Tibial nerve (tissue), 4 donors: ENCODE data around the gene TMOD3. TPM values are rescaled to one million over a fixed set of nuclear protein-coding genes. Genes with fewer than 3 reads are reported as not detected.

ENCODE experiments used
- DNase-seq, 2 donors: peaks; one replicate each; pipeline ENCODE4 v3.0.0-alpha.2; 2019; ENCODE audit warnings: low spot score in 2 of 2
- H3K27ac ChIP-seq, 4 donors: fragments of 200-600 bp; sonication (generic) in 3 of 4; one replicate each; pipeline ENCODE4 v1.5.1; 2017 to 2019; ENCODE audit warnings: mild to moderate bottlenecking in 1 of 4
- H3K27me3 ChIP-seq, 2 donors: fragments of 200-600 bp; sonication (generic) in 1 of 2; one replicate each; pipeline versions ENCODE4 v1.5.1 to v1.6.0; 2017 to 2019
- H3K36me3 ChIP-seq, 3 donors: fragments of 200-600 bp; sonication (generic); one replicate each; pipeline ENCODE4 v1.5.1; 2018 to 2019
- H3K4me1 ChIP-seq, 4 donors: fragments of 200-600 bp; sonication (generic) in 3 of 4; one replicate each; pipeline ENCODE4 v1.5.1; 2017 to 2019
- H3K4me3 ChIP-seq, 4 donors: fragments of 200-600 bp; sonication (generic) in 3 of 4; one replicate each; pipeline ENCODE4 v1.5.1; 2017 to 2019; ENCODE audit warnings: mild to moderate bottlenecking in 1 of 4, moderate library complexity in 1 of 4
- H3K9me3 ChIP-seq, 4 donors: fragments of 200-600 bp; sonication (generic) in 3 of 4; one replicate each; pipeline ENCODE4 v1.5.1; 2017 to 2019
- CTCF ChIP-seq, 5 experiments: fragments of 200-600 bp in 3 of 5; fragments of 450-650 bp in 2 of 5; sonication (generic) in 3 of 5; IDR thresholded peaks; one replicate each; pipeline ENCODE4 v1.5.1; 2016 to 2019; ENCODE audit warnings: antibody characterized with exemption in 5 of 5, mild to moderate bottlenecking in 3 of 5, moderate library complexity in 2 of 5
- EP300 ChIP-seq, 2 donors: sonication (generic); formaldehyde crosslinking; IDR thresholded peaks; one replicate each; pipeline ENCODE4 v1.6.1; 2017; ENCODE audit warnings: antibody characterized with exemption in 2 of 2, mild to moderate bottlenecking in 1 of 2
- POLR2A ChIP-seq, 2 donors: fragments of 450-650 bp; IDR thresholded peaks; one replicate each; pipeline ENCODE4 v1.6.1; 2017; ENCODE audit warnings: antibody characterized with exemption in 2 of 2, mild to moderate bottlenecking in 2 of 2, moderate library complexity in 2 of 2
- WGBS, 2 donors: methylation state at CpG; one replicate each; pipeline ENCODE4 v1.1.5; 2018; 5-methylcytosine and 5-hydroxymethylcytosine counted together
- total RNA-seq, 4 donors: library from RNA; depleted of rRNA; stranded (reverse); fragments of >200 nt; gene quantifications; one replicate each; pipeline ENCODE4 v1.1.0, GENCODE V29; 2016

The TMOD3 gene
- total RNA-seq, 4 donors from 2014 or later, result 23.7 to 46.8 (median 29.5) TPM

GRCh38 chr15:51870774-51871173 lies 41.3 kb downstream of the TMOD3 start:
- H3K4me3 ChIP-seq, result no peak overlapping the region
- H3K9me3 ChIP-seq, result no peaks in the 10 kb centered on the region
- DNase-seq, result no peak
- H3K4me1 ChIP-seq, result peaks cover 0 to 33% (median 3%) of the 10 kb centered on the region in 4 donors
- H3K36me3 ChIP-seq, result peaks cover 0 to 32% (median 0%) of the 10 kb centered on the region in 3 donors
- no peak for TF ChIP-seq POLR2A (IDR thresholded peaks at IDR 0.05)
- TF ChIP-seq EP300 (IDR thresholded peaks at IDR 0.05), result no peak
- no peak for TF ChIP-seq CTCF (IDR thresholded peaks at IDR 0.05)
- WGBS, 2 donors, result 76 to 82% methylated on average over 2 of the region's 2 CpGs
- H3K27ac ChIP-seq, result no peak overlapping the region
- H3K27me3 ChIP-seq, result no peaks in the 10 kb centered on the region

GRCh38 chr15:51874751-51875644 lies 45.5 kb downstream of the TMOD3 start:
- Histone ChIP-seq H3K9me3 (no peaks in the 10 kb centered on the region), H3K4me3 (no peak overlapping the region), H3K27me3 (no peaks in the 10 kb centered on the region), H3K27ac (peak overlapping the region; percentile 2 to 83 (median 44)), H3K4me1 (peaks cover 0 to 35% (median 11%) of the 10 kb centered on the region in 4 donors), H3K36me3 (peaks cover 0 to 27% (median 0%) of the 10 kb centered on the region in 3 donors)
- 52 to 56% methylated on average over 8 of the region's 8 CpGs for WGBS, 2 donors
- peak in 1 of 2 donors; percentile 58 for DNase-seq
- TF ChIP-seq CTCF (IDR thresholded peaks at IDR 0.05), result no peak
- no peak for TF ChIP-seq POLR2A (IDR thresholded peaks at IDR 0.05)
- TF ChIP-seq EP300 (IDR thresholded peaks at IDR 0.05), result peak in 1 of 2 donors; percentile 66

- Histone ChIP-seq H3K27ac (peak overlapping the region in 2 of 4 donors; percentile 81 to 83), H3K27me3 (no peaks in the 10 kb centered on the region), H3K4me1 (peaks cover 0 to 35% (median 11%) of the 10 kb centered on the region in 4 donors), H3K4me3 (no peak overlapping the region), H3K9me3 (no peaks in the 10 kb centered on the region), H3K36me3 (peaks cover 0 to 15% (median 0%) of the 10 kb centered on the region in 3 donors)
- no peak for DNase-seq
- WGBS, 2 donors, result 97 to 98% methylated on average over 5 of the region's 5 CpGs
- TF ChIP-seq POLR2A (IDR thresholded peaks at IDR 0.05), result no peak
- no peak for TF ChIP-seq CTCF (IDR thresholded peaks at IDR 0.05)
- TF ChIP-seq EP300 (IDR thresholded peaks at IDR 0.05), result no peak
Measured at GRCh38 chr15:51876169-51876568, 46.7 kb downstream of the TMOD3 start.

GRCh38 chr15:51878446-51879386 lies 49.3 kb downstream of the TMOD3 start:
- no peak overlapping the region for H3K4me3 ChIP-seq
- peak overlapping the region in 2 of 4 donors; percentile 58 to 70 for H3K27ac ChIP-seq
- peaks cover 0 to 5% (median 0%) of the 10 kb centered on the region in 3 donors for H3K36me3 ChIP-seq
- peaks cover 0 to 39% (median 11%) of the 10 kb centered on the region in 4 donors for H3K4me1 ChIP-seq
- no peaks in the 10 kb centered on the region for H3K27me3 ChIP-seq
- WGBS, 2 donors, result 27 to 34% methylated on average over 1 of the region's 1 CpG
- TF ChIP-seq EP300 (IDR thresholded peaks at IDR 0.05) (peak in 1 of 2 donors; percentile 13), CTCF (IDR thresholded peaks at IDR 0.05) (no peak)
- no peaks in the 10 kb centered on the region for H3K9me3 ChIP-seq
- DNase-seq, result no peak
